B cell (primary cell): ENCODE measurements around the gene MT4.

Experiments used
- CTCF ChIP-seq: fragments of 200-600 bp; IDR thresholded peaks from one replicate; pipeline ENCODE4 v1.8.0; 2022; ENCODE audit warnings: antibody characterized with exemption, mild to moderate bottlenecking
- EZH2 ChIP-seq: IDR thresholded peaks from 2 replicates; pipeline ENCODE4 v1.6.1; 2012; ENCODE audit warnings: borderline replicate concordance, low read depth, mild to moderate bottlenecking, moderate library complexity, low read length; ENCODE audit not compliant: insufficient read depth, poor library complexity, severe bottlenecking

GRCh38 chr16:56606476-56607108 is 41.7 kb downstream of the MT4 start:
- TF ChIP-seq CTCF = no peak
- no peak for TF ChIP-seq EZH2
